ENCODE results near the gene AXIN2.

- TF ChIP-seq EZH2 (IDR thresholded peaks at IDR 0.05; ENCODE audit: insufficient read depth, poor library complexity, severe bottlenecking) (no peak), EZH2phosphoT487 (IDR thresholded peaks at IDR 0.05; ENCODE audit: insufficient read depth, low read depth) (no peak)
Measured at GRCh38 chr17:65556014-65556909, 5.2 kb downstream of the AXIN2 start.
